ENCODE measurements around the gene GRHPR. TPM values are rescaled to one million over a fixed set of nuclear protein-coding genes. Genes with fewer than 3 reads are reported as not detected.
A peak's percentile ranks its signal among the peaks of the same experiment; 100 is the strongest.
"Not testable (repeated sequence)": the region's sequence is repeated elsewhere in the genome, so short reads cannot be mapped to it uniquely, and the experiment has no call there.

GRHPR gene
- total RNA-seq, 1 donor, result 133 TPM

DNA sequence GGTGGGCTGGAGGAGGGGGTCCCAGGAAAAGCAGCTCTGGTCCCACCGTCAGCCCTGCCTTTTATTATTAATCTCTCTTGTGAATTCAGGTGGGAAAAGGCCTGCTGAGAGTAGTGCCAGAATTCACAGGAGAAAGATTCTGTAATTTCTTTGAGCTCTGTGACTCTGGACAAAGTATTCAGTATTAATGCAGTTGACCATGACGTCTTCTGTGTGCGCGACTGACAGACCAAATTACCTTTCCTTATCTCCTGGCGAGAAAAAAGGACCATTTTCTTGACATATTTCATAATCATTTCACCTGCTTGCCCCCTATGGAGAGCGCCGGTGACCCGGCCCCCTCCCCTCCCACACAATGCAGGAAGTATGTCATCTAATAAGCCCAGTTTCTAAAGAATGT is 26.8 kb upstream of the GRHPR start:
- no peak overlapping the region for H3K4me3 ChIP-seq (ENCODE audit: low read depth, low read length)
- TF ChIP-seq, protein P1, sequence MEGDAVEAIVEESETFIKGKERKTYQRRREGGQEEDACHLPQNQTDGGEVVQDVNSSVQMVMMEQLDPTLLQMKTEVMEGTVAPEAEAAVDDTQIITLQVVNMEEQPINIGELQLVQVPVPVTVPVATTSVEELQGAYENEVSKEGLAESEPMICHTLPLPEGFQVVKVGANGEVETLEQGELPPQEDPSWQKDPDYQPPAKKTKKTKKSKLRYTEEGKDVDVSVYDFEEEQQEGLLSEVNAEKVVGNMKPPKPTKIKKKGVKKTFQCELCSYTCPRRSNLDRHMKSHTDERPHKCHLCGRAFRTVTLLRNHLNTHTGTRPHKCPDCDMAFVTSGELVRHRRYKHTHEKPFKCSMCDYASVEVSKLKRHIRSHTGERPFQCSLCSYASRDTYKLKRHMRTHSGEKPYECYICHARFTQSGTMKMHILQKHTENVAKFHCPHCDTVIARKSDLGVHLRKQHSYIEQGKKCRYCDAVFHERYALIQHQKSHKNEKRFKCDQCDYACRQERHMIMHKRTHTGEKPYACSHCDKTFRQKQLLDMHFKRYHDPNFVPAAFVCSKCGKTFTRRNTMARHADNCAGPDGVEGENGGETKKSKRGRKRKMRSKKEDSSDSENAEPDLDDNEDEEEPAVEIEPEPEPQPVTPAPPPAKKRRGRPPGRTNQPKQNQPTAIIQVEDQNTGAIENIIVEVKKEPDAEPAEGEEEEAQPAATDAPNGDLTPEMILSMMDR (IDR thresholded peaks at IDR 0.05; ENCODE audit: insufficient read depth, low read length), result no peak
- DNase-seq (ENCODE audit: low read depth), result no peak

DNA sequence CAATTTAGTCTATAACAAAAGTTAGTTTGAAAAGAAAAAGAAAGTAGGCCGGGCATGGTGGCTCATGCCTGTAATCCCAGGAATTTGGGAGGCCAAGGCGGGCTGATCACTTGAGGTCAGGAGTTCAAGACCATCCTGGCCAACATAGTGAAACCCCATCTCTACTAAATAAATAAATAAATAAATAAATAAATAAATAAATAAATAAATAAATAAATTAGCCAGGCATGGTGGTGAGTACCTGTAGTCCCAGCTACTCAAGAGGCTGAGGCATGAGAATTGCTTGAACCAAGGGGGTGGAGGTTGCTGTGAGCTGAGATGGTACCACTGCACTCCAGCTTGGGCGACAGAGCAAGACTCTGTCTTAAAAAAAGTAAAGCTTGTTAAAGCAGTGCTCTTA is 24.5 kb upstream of the GRHPR start:
- not testable (repeated sequence) for DNase-seq (ENCODE audit: low read depth); H3K4me3 ChIP-seq (ENCODE audit: low read depth, low read length)

DNA sequence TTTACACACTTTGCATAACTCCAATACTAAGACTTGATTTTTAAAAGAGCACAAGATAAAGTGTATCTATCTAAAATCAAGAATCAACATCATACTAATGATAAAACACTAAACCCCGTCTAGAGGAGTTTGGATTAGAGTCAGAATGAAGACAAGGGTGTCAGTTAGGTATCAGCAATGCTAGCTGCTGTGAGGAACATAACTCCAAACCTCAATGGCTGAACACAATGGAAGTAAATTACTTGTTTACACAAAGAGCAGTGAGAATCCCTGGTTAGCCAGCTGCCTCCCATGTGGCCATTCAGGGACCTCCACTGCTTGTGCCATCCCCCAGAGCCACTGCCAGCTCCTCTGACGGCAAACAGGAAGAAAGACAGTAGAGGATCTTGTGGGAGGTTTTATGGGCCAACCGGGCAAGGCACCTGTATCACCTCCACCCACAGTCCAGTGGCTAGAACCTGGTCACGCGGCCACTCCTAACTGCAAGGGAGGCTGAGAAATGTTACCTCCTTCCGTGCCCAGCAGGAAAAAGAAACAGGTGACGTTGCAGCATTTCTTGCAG is 24.0 kb upstream of the GRHPR start:
- DNase-seq (ENCODE audit: low read depth), result no peak
- TF ChIP-seq, protein P1 (IDR thresholded peaks at IDR 0.05; ENCODE audit: insufficient read depth, low read length), result no peak
- H3K4me3 ChIP-seq (ENCODE audit: low read depth, low read length), result no peak overlapping the region

DNA sequence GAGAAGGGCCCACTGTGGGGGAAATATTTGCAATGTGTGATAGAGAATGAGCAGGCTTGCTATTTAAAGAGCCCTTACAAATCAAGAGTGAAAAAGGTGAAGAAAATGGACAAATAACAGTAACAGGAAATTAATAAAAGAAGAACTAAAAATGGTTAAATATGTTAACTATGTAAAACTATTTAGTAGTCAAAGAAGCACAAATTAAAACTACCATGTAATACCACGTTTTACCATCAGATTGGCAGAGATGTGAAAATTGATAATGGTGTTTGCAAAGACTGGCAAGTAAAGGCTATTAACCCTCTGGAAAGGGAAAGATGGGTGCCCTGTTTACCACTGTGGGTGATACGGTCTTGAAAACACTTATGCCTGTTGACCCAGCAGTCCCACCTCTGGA is 23.2 kb upstream of the GRHPR start:
- DNase-seq (ENCODE audit: low read depth), result no peak
- TF ChIP-seq, protein P1 (IDR thresholded peaks at IDR 0.05; ENCODE audit: insufficient read depth, low read length), result no peak
- no peak overlapping the region for H3K4me3 ChIP-seq (ENCODE audit: low read depth, low read length)

DNA sequence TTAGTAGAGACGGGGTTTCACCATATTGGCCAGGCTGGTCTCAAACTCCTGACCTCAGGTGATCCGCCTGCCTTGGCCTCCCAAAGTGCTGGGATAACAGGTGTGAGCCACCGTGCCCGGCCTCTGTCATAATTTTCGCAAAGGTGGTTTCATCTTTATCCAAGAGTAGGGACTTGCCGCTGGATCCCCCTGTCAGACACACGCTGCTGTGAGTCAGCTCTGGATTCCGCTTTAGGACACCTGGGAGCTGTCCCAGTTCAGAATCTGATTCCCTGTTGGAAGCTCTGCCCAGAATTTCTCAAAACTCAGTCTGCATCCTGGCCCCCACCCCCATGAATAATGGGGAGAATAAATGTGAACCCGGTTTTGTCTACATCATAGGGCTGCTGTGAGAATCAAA is 17.9 kb upstream of the GRHPR start:
- TF ChIP-seq, protein P1 (IDR thresholded peaks at IDR 0.05; ENCODE audit: insufficient read depth, low read length), result no peak
- no peak for DNase-seq (ENCODE audit: low read depth)
- no peak overlapping the region for H3K4me3 ChIP-seq (ENCODE audit: low read depth, low read length)

DNA sequence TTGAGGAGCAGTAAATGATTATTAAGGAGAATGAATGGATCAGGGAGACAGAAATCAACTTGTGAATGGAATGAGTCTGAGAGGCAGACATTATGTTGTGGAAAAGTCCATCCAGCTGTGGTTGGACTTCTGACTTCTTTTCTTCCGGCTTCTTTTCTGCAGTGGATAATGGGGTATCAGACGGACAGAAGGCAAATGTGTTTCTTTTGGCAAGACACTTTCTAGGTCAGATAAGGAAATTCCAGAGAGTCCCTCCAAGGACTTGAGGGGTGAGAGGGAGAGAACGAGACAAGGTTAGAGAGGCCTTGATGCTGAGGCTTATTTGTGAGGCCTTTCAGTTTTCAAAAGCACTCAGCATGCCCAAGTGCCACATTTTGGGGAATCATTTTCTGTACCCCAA is 17.1 kb upstream of the GRHPR start:
- TF ChIP-seq, protein P1 (IDR thresholded peaks at IDR 0.05; ENCODE audit: insufficient read depth, low read length), result no peak
- no peak overlapping the region for H3K4me3 ChIP-seq (ENCODE audit: low read depth, low read length)
- peak; percentile 76 for DNase-seq (ENCODE audit: low read depth)

DNA sequence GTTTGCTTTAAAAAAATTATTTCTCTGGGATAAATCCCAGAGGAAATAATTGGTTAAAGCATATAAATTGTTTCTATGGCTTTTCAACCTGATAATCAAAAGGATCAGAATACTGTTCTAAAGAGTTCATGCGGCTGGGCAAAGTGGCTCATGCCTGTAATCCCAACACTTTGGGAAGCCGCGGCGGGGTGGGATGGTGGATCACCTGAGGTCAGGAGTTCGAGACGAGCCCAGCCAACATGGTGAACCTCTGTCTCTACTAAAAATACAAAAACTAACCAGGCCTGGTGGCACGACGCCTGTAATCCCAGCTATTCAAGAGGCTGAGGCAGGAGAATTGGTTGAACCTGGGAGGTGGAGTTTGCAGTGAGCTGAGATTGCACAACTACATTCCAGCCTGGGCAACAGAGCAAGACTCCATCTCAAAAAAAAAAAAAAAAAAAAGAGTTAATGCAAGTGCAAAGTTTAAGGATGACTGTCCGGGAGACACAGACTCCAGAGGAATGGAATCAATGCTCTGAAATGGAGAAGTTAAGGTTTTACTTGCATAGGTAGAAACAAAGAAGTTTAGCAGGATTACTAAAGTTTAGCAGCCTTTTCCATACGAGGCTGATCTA is 16.6 kb upstream of the GRHPR start:
- peak; percentile 66 for DNase-seq (ENCODE audit: low read depth)
- H3K4me3 ChIP-seq (ENCODE audit: low read depth, low read length), result no peak overlapping the region
- TF ChIP-seq, protein P1 (IDR thresholded peaks at IDR 0.05; ENCODE audit: insufficient read depth, low read length), result no peak
